Activated effector memory CD4-positive, alpha-beta T cell treated with anti-CD3 and anti-CD28 coated beads, Interleukin-2, amount 50 U/mL, for 16 hours (primary cell): ENCODE results near the gene HOXC9.

Experiments used
- DNase-seq: peaks from one replicate; pipeline ENCODE4 v3.0.0-alpha.2; 2020

The HOXC9 gene

GRCh38 chr12:53963434-53964314 is 36.3 kb upstream of the HOXC9 start:
- no peak for DNase-seq

GRCh38 chr12:53964315-53964713 is 35.6 kb upstream of the HOXC9 start:
- no peak for DNase-seq

- no peak for DNase-seq
Observed at GRCh38 chr12:53965281-53966084, 34.5 kb upstream of the HOXC9 start.

- no peak for DNase-seq
Observed at GRCh38 chr12:53966085-53966384, 33.9 kb upstream of the HOXC9 start.

GRCh38 chr12:53966385-53967133 is 33.4 kb upstream of the HOXC9 start:
- no peak for DNase-seq

- no peak for DNase-seq
Observed at GRCh38 chr12:53967421-53967925, 32.5 kb upstream of the HOXC9 start.

- no peak for DNase-seq
Observed at GRCh38 chr12:53968214-53969127, 31.5 kb upstream of the HOXC9 start.

GRCh38 chr12:53969588-53970259 is 30.2 kb upstream of the HOXC9 start:
- no peak for DNase-seq

- no peak for DNase-seq
Observed at GRCh38 chr12:53970451-53970850, 29.5 kb upstream of the HOXC9 start.

GRCh38 chr12:53971129-53971528 is 28.8 kb upstream of the HOXC9 start:
- DNase-seq = no peak

- no peak for DNase-seq
Observed at GRCh38 chr12:53971686-53972085, 28.3 kb upstream of the HOXC9 start.

GRCh38 chr12:53972152-53972702 is 27.7 kb upstream of the HOXC9 start:
- DNase-seq = no peak

GRCh38 chr12:53972722-53973235 is 27.2 kb upstream of the HOXC9 start, which contains the start of gene HOXC11:
TSS of gene HOXC11 (plus strand) at chr12:53973126. CDS start at chr12:53973242, 116 bp downstream.
- DNase-seq = no peak

GRCh38 chr12:53973236-53974042 is 26.5 kb upstream of the HOXC9 start:
- no peak for DNase-seq

- DNase-seq = peak; percentile 73
Observed at GRCh38 chr12:53974084-53975063, 25.6 kb upstream of the HOXC9 start, which contains the start of gene HOTAIR. TSS of gene HOTAIR (minus strand) at chr12:53974954.

- no peak for DNase-seq
Observed at GRCh38 chr12:53975064-53975471, 24.9 kb upstream of the HOXC9 start.

GRCh38 chr12:53975479-53976152 is 24.3 kb upstream of the HOXC9 start:
- no peak for DNase-seq
